PC-9 (cell line): Measurements from ENCODE around the gene AFG1L. TPM values are rescaled to one million over a fixed set of nuclear protein-coding genes. Genes with fewer than 3 reads are reported as not detected.

Source experiments
- BruUV-seq: library from RNA; stranded (reverse); fragments of 400-500 nt; replicated peaks from 2 replicates; lab custom pipeline; 2021; lab: Mats Ljungman, UMichigan
- CTCF ChIA-PET: fragments of 300-600 bp; sonication (Branson Sonifier 250); formaldehyde crosslinking; loops from one replicate; lab custom pipeline; 2022; ENCODE audit warnings: antibody characterized with exemption; lab: Charles Lee
- POLR2A ChIA-PET: fragments of 300-600 bp; sonication (Branson Sonifier 250); formaldehyde crosslinking; loops from one replicate; lab custom pipeline; 2022; ENCODE audit warnings: antibody characterized with exemption; ENCODE audit not compliant: unreplicated experiment; lab: Charles Lee
- DNase-seq, 2 experiments: peaks; one replicate each; pipeline versions ENCODE4 v3.0.0 to v3.0.0-alpha.2; 2015 to 2022; ENCODE audit warnings: mixed read lengths in 1 of 2
- H2AFZ ChIP-seq: fragments of 200-600 bp; sonication (generic); 2 replicates; pipeline ENCODE4 v1.8.1; 2017; ENCODE audit warnings: antibody characterized with exemption
- H3F3A ChIP-seq: fragments of 200-600 bp; sonication (generic); 2 replicates; pipeline ENCODE4 v1.8.1; 2017; ENCODE audit warnings: antibody characterized with exemption, mild to moderate bottlenecking, low read depth; ENCODE audit not compliant: insufficient read depth
- H3K27ac ChIP-seq: fragments of 200-600 bp; sonication (generic); 2 replicates; pipeline ENCODE4 v1.6.1; 2016; ENCODE audit warnings: mixed run types
- H3K27me3 ChIP-seq: fragments of 200-600 bp; sonication (generic); 2 replicates; pipeline ENCODE4 v1.6.1; 2016; ENCODE audit warnings: low read depth, mixed run types; ENCODE audit not compliant: insufficient read depth
- H3K36me3 ChIP-seq: fragments of 200-600 bp; sonication (generic); 2 replicates; pipeline ENCODE4 v1.6.1; 2016; ENCODE audit warnings: low read depth, mixed run types
- H3K4me1 ChIP-seq: fragments of 200-600 bp; sonication (generic); replicated peaks from 2 replicates; pipeline ENCODE4 v1.6.1; 2016; ENCODE audit warnings: mixed run types; ENCODE audit not compliant: insufficient read depth
- H3K4me2 ChIP-seq: fragments of 200-600 bp; sonication (generic); 2 replicates; pipeline ENCODE4 v1.6.1; 2017; ENCODE audit warnings: mixed run types
- H3K4me3 ChIP-seq: fragments of 200-600 bp; sonication (generic); 2 replicates; pipeline ENCODE4 v1.6.1; 2016; ENCODE audit warnings: mixed run types
- H3K79me2 ChIP-seq: fragments of 200-600 bp; sonication (generic); 2 replicates; pipeline ENCODE4 v1.6.1; 2017; ENCODE audit warnings: low read depth, mixed run types
- H3K9me2 ChIP-seq: fragments of 200-600 bp; sonication (generic); 2 replicates; pipeline ENCODE4 v1.8.1; 2017; ENCODE audit warnings: mild to moderate bottlenecking; ENCODE audit not compliant: insufficient read depth
- H3K9me3 ChIP-seq: fragments of 200-600 bp; sonication (generic); 2 replicates; pipeline ENCODE4 v1.8.1; 2016; ENCODE audit warnings: low read depth; ENCODE audit not compliant: insufficient read depth
- H4K20me1 ChIP-seq: fragments of 200-600 bp; sonication (generic); 2 replicates; pipeline ENCODE4 v1.8.1; 2017; ENCODE audit not compliant: insufficient read depth
- EZH2 ChIP-seq: fragments of 200-600 bp; sonication (generic); IDR thresholded peaks from 2 replicates; pipeline ENCODE4 v1.8.0; 2017; ENCODE audit warnings: antibody characterized with exemption, low read depth
- intact Hi-C: fragments of 100-400 bp; cut with micrococcal nuclease; formaldehyde crosslinking; loops from one replicate; pipeline ENCODE4 v1.10.0; 2022; ENCODE audit not compliant: unreplicated experiment
- total RNA-seq: library from RNA; stranded (reverse); gene quantifications from 2 replicates; pipeline ENCODE4 v1.2.3, GENCODE V29; 2021
- TF ChIP-seq, protein P1 (sequence below): fragments of 200-600 bp; sonication (generic); conservative IDR thresholded peaks from 2 replicates; pipeline ENCODE4 v1.6.1; 2017; ENCODE audit warnings: mixed run types, antibody characterized with exemption, mild to moderate bottlenecking, moderate library complexity

Gene AFG1L
- total RNA-seq, 1 experiment from 2014 or later, result 8.9 TPM

DNA sequence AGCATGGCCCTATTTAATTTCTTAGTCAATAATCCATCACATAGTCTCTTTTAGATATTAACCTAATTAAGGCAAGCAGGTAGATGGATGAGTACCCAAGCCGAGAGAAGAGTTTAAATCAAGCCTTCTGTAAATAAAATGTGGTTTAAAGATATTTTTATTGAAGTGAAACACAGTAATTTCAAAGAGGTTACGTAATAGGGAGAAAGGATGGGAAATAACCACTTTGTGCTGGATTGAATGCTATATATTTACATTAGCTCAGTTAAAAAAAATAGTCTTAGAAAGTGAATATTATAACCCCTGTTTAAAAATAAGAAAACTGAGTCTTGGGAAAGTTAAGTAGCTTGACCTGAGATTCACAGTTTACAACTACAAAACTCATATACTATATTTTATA, 228.8 kb downstream of the AFG1L start:
- Histone ChIP-seq H2AFZ (no peak overlapping the region), H3K36me3 (no peaks in the 10 kb centered on the region), H4K20me1 (no peaks in the 10 kb centered on the region), H3F3A (no peaks in the 10 kb centered on the region; the same call in 1 of the 2 replicates), H3K4me3 (no peak overlapping the region), H3K9me3 (no peaks in the 10 kb centered on the region), H3K27me3 (no peaks in the 10 kb centered on the region), H3K4me2 (no peak overlapping the region), H3K79me2 (no peaks in the 10 kb centered on the region), H3K9me2 (no peaks in the 10 kb centered on the region), H3K4me1 (no peaks in the 10 kb centered on the region), H3K27ac (no peak overlapping the region)
- intact Hi-C loops, result loop anchor here (10.0 kb wide), 1 partner anchor 349 kb away; no protein-coding TSS in a partner anchor
- TF ChIP-seq, protein P1, sequence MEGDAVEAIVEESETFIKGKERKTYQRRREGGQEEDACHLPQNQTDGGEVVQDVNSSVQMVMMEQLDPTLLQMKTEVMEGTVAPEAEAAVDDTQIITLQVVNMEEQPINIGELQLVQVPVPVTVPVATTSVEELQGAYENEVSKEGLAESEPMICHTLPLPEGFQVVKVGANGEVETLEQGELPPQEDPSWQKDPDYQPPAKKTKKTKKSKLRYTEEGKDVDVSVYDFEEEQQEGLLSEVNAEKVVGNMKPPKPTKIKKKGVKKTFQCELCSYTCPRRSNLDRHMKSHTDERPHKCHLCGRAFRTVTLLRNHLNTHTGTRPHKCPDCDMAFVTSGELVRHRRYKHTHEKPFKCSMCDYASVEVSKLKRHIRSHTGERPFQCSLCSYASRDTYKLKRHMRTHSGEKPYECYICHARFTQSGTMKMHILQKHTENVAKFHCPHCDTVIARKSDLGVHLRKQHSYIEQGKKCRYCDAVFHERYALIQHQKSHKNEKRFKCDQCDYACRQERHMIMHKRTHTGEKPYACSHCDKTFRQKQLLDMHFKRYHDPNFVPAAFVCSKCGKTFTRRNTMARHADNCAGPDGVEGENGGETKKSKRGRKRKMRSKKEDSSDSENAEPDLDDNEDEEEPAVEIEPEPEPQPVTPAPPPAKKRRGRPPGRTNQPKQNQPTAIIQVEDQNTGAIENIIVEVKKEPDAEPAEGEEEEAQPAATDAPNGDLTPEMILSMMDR, result no peak
- no peak for TF ChIP-seq EZH2
- POLR2A ChIA-PET, result no interaction called here
- CTCF ChIA-PET, result interaction anchor here (0.6 kb wide), 1 partner anchor 376 kb away, joined by 3 read pairs; no protein-coding TSS in a partner anchor
- DNase-seq, result no peak
- no TSS peak for BruUV-seq

DNA sequence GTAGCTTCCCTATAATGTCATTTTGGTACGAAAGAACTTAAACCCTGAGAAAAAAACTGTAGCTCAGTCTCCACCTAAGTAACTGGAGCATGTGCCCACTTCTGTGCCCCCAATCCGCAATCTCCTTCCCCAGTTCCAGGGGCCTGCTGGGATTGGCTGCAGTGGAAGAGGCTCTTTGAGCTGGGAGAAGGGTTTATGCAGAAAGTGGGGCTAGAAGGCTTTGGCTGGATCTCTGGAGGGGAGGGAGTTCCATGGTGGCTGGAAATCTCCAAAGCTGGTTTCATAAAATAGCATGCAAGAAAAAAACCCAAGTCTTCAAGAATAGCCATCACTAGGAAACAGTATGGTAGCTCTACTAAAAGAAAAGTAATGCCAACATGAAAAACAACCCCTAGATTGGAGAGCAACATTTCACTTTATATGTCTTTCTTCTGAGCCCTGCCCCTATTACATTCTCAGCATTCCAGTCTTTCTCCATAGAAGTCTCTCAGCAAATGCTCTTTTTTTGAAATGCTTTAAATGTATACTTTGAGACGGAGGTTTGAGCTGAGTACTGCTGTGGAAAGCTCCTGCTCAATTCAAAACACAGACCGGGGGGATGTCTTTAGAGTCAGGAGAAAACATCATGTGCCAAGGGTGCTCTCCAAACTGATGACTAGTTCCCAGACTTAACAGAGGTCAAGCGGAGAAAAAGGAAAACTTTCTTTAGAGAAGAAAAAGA, 229.8 kb downstream of the AFG1L start:
- no peaks in the 10 kb centered on the region for H3K4me1 ChIP-seq
- H3K27me3 ChIP-seq, result no peaks in the 10 kb centered on the region
- CTCF ChIA-PET, result interaction anchor here (0.5 kb wide), 1 partner anchor 357 kb away, joined by 3 read pairs; no protein-coding TSS in a partner anchor
- no peak overlapping the region for H3K27ac ChIP-seq
- no peaks in the 10 kb centered on the region for H3K79me2 ChIP-seq
- no peak for TF ChIP-seq EZH2
- TF ChIP-seq, protein P1, result no peak
- POLR2A ChIA-PET, result no interaction called here
- intact Hi-C loops, result loop anchor here (10.0 kb wide), 1 partner anchor 350 kb away; no protein-coding TSS in a partner anchor
- H2AFZ ChIP-seq, result no peak overlapping the region
- H3K4me3 ChIP-seq, result no peak overlapping the region
- no peaks in the 10 kb centered on the region for H3K36me3 ChIP-seq
- H3K9me3 ChIP-seq, result no peaks in the 10 kb centered on the region
- no peak for DNase-seq
- no peaks in the 10 kb centered on the region for H3F3A ChIP-seq
- BruUV-seq, result no TSS peak
- H3K4me2 ChIP-seq, result no peak overlapping the region
- H4K20me1 ChIP-seq, result no peaks in the 10 kb centered on the region
- no peaks in the 10 kb centered on the region for H3K9me2 ChIP-seq

- DNase-seq, result peak in 1 of 2 experiments; percentile 42
- Histone ChIP-seq H3K36me3 (no peaks in the 10 kb centered on the region), H2AFZ (no peak overlapping the region), H3K27ac (no peak overlapping the region), H3K79me2 (no peaks in the 10 kb centered on the region), H3K4me2 (no peak overlapping the region), H4K20me1 (no peaks in the 10 kb centered on the region), H3K9me3 (no peaks in the 10 kb centered on the region), H3K4me1 (no peaks in the 10 kb centered on the region), H3K9me2 (no peaks in the 10 kb centered on the region), H3K27me3 (no peaks in the 10 kb centered on the region), H3F3A (no peaks in the 10 kb centered on the region), H3K4me3 (no peak overlapping the region)
- no peak for TF ChIP-seq EZH2
- TF ChIP-seq, protein P1, result peak; percentile 91
- ChIA-PET POLR2A (no interaction called here), CTCF (no interaction called here)
- intact Hi-C loops, result loop anchor here (1.0 to 10.0 kb wide), 3 partner anchors 352 to 549 kb away; no protein-coding TSS in a partner anchor
- no TSS peak for BruUV-seq
Measured at GRCh38 chr6:108526739-108527174, 231.9 kb downstream of the AFG1L start.
